Choroid plexus epithelial cell (primary cell): ENCODE data around the gene SRRM1.

Experiments used
- DNase-seq: peaks from one replicate; pipeline ENCODE4 v3.0.0-alpha.2; 2010; ENCODE audit warnings: low read depth
- H3K4me3 ChIP-seq: 2 replicates; pipeline ENCODE4 v1.5.1; 2011; ENCODE audit warnings: low read depth, mild to moderate bottlenecking, control low read depth, low read length, moderate library complexity
- CTCF ChIP-seq: conservative IDR thresholded peaks from 2 replicates; pipeline ENCODE4 v1.5.1; 2011; ENCODE audit warnings: low read depth, mild to moderate bottlenecking, control low read depth, inconsistent platforms, low read length, moderate library complexity

Gene SRRM1

GRCh38 chr1:24679725-24680124 lies 36.6 kb downstream of the SRRM1 start:
- H3K4me3 ChIP-seq: no peak overlapping the region
- TF ChIP-seq CTCF: no peak
- DNase-seq: no peak

GRCh38 chr1:24683713-24684162 lies 40.6 kb downstream of the SRRM1 start:
- TF ChIP-seq CTCF: peak; percentile 23
- peak; percentile 90 for DNase-seq
- H3K4me3 ChIP-seq: no peak overlapping the region

- H3K4me3 ChIP-seq: no peak overlapping the region
- TF ChIP-seq CTCF: no peak
- no peak for DNase-seq
These were observed 44.9 kb downstream of the SRRM1 start for GRCh38 chr1:24688033-24688432.

GRCh38 chr1:24688621-24689195 lies 45.6 kb downstream of the SRRM1 start:
- TF ChIP-seq CTCF: peak; percentile 96
- DNase-seq: peak; percentile 74

GRCh38 chr1:24691051-24691450 lies 47.9 kb downstream of the SRRM1 start:
- TF ChIP-seq CTCF: no peak
- DNase-seq: no peak
- H3K4me3 ChIP-seq: no peak overlapping the region

More at GRCh38 chr1:24688621-24689195, 45.6 kb downstream of the SRRM1 start:
- H3K4me3 ChIP-seq: no peak overlapping the region

GRCh38 chr1:24692351-24692980 lies 49.4 kb downstream of the SRRM1 start:
- no peak for DNase-seq
- H3K4me3 ChIP-seq: no peak overlapping the region
- TF ChIP-seq CTCF: no peak
